ENCODE measurements around the gene ARSG. TPM values are rescaled to one million over a fixed set of nuclear protein-coding genes. Genes with fewer than 3 reads are reported as not detected.
"Not testable (repeated sequence)": the region's sequence is repeated elsewhere in the genome, so short reads cannot be mapped to it uniquely, and the experiment has no call there.

ARSG gene
- total RNA-seq, 1 donor from 2014 or later, result 1.6 TPM

DNA sequence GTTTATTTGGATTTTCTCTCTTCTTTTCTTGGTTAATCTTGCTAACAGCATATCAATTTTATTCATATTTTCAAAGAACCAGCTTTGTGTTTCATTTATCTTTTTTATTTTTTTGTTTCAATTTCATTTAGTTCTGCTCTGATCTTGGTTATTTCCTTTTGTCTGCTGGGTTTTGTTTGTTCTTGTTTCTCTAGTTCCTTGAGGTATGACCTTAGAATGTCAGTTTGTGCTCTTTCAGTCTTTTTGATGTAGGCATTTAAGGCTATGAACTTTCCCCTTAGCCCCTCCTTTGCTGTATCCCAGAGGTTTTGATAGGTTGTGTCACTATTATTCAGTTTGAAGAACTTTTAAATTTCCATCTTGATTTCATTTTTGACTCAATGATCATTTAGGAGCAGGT, 123.6 kb downstream of the ARSG start:
- H3K27me3 ChIP-seq (ENCODE audit: control insufficient read depth in 3 of 3, insufficient read depth in 3 of 3, low read length in 3 of 3); H3K36me3 ChIP-seq (ENCODE audit: control insufficient read depth in 3 of 3, insufficient read depth in 3 of 3, low read length in 3 of 3); H3K9ac ChIP-seq (ENCODE audit: low read depth in 1 of 3, low read length in 3 of 3); H3K4me3 ChIP-seq (ENCODE audit: low read length in 3 of 3); H3K27ac ChIP-seq (ENCODE audit: low read depth, low read length); H3K9me3 ChIP-seq (ENCODE audit: control insufficient read depth in 3 of 3, low read length in 3 of 3); H3K4me1 ChIP-seq (ENCODE audit: control insufficient read depth in 3 of 3, insufficient read depth in 3 of 3, low read length in 3 of 3): not testable (repeated sequence)

DNA sequence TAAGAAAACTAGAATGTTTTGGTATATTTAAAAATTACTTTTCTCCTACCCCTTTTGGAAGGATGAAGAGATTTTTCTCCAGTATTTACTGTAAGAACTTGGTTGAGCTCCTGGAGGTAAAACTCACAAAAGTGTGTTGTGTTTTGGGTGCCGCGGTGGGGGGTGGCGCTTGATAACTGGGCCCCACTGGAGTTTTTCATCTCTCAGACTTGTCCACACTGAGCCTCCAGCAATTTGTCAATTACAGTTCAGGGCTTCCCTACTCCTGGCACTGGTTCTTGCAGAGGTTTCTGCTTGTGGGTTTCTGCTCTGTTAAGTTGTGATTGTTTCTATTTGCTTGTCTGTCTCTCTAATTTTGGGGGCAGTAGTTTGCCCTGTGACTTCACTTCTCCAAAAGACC, 126.0 kb downstream of the ARSG start:
- no peaks in the 10 kb centered on the region for H3K27me3 ChIP-seq (ENCODE audit: control insufficient read depth in 3 of 3, insufficient read depth in 3 of 3, low read length in 3 of 3)
- no peaks in the 10 kb centered on the region for H3K4me1 ChIP-seq (ENCODE audit: control insufficient read depth in 3 of 3, insufficient read depth in 3 of 3, low read length in 3 of 3)
- peaks cover 19 to 26% (median 24%) of the 10 kb centered on the region in 3 donors for H3K36me3 ChIP-seq (ENCODE audit: control insufficient read depth in 3 of 3, insufficient read depth in 3 of 3, low read length in 3 of 3)
- no peaks in the 10 kb centered on the region for H3K9me3 ChIP-seq (ENCODE audit: control insufficient read depth in 3 of 3, low read length in 3 of 3)
- no peak overlapping the region for H3K4me3 ChIP-seq (ENCODE audit: low read length in 3 of 3)
- no peak overlapping the region for H3K9ac ChIP-seq (ENCODE audit: low read depth in 1 of 3, low read length in 3 of 3)
- H3K27ac ChIP-seq (ENCODE audit: low read depth, low read length), result no peak overlapping the region

DNA sequence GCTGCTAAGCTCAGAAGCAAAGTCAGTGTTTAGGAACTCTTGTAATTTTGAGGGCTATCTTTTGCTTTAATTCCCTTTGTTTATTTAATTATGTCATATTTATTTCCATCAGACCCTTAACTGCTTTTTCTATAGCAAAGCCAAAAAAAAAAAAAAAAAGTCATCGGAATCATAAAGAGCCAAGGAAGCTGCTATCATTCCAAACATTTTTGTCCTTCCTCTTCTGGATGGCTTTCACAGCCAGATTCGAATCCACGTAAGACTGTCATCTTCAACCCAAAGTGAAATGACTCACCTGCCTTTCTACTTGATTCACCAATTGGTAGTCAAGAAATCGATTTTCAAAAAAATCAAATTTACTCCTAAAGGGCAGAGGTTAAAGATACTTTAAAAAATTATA, 127.6 kb downstream of the ARSG start:
- H3K4me3 ChIP-seq (ENCODE audit: low read length in 3 of 3), result no peak overlapping the region
- no peaks in the 10 kb centered on the region for H3K27me3 ChIP-seq (ENCODE audit: control insufficient read depth in 3 of 3, insufficient read depth in 3 of 3, low read length in 3 of 3)
- H3K4me1 ChIP-seq (ENCODE audit: control insufficient read depth in 3 of 3, insufficient read depth in 3 of 3, low read length in 3 of 3), result no peaks in the 10 kb centered on the region
- peaks cover 31 to 41% (median 35%) of the 10 kb centered on the region in 3 donors for H3K36me3 ChIP-seq (ENCODE audit: control insufficient read depth in 3 of 3, insufficient read depth in 3 of 3, low read length in 3 of 3)
- H3K9me3 ChIP-seq (ENCODE audit: control insufficient read depth in 3 of 3, low read length in 3 of 3), result no peaks in the 10 kb centered on the region
- no peak overlapping the region for H3K9ac ChIP-seq (ENCODE audit: low read depth in 1 of 3, low read length in 3 of 3)
- no peak overlapping the region for H3K27ac ChIP-seq (ENCODE audit: low read depth, low read length)

DNA sequence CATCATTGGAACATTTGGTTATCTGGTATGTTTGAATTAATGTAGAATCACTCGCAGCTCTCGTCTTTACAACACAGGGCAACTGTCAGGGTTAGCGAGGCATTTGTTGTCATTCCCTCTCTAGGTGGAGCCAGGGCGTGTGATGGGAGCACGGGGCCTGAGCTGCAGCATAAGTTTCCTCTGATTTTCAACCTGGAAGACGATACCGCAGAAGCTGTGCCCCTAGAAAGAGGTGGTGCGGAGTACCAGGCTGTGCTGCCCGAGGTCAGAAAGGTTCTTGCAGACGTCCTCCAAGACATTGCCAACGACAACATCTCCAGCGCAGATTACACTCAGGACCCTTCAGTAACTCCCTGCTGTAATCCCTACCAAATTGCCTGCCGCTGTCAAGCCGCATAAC, 128.8 kb downstream of the ARSG start:
- H3K27me3 ChIP-seq (ENCODE audit: control insufficient read depth in 3 of 3, insufficient read depth in 3 of 3, low read length in 3 of 3), result no peaks in the 10 kb centered on the region
- no peak overlapping the region for H3K4me3 ChIP-seq (ENCODE audit: low read length in 3 of 3)
- no peak overlapping the region for H3K9ac ChIP-seq (ENCODE audit: low read depth in 1 of 3, low read length in 3 of 3)
- H3K4me1 ChIP-seq (ENCODE audit: control insufficient read depth in 3 of 3, insufficient read depth in 3 of 3, low read length in 3 of 3), result no peaks in the 10 kb centered on the region
- H3K27ac ChIP-seq (ENCODE audit: low read depth, low read length), result no peak overlapping the region
- peaks cover 40 to 49% (median 45%) of the 10 kb centered on the region in 3 donors for H3K36me3 ChIP-seq (ENCODE audit: control insufficient read depth in 3 of 3, insufficient read depth in 3 of 3, low read length in 3 of 3)
- H3K9me3 ChIP-seq (ENCODE audit: control insufficient read depth in 3 of 3, low read length in 3 of 3), result no peaks in the 10 kb centered on the region

DNA sequence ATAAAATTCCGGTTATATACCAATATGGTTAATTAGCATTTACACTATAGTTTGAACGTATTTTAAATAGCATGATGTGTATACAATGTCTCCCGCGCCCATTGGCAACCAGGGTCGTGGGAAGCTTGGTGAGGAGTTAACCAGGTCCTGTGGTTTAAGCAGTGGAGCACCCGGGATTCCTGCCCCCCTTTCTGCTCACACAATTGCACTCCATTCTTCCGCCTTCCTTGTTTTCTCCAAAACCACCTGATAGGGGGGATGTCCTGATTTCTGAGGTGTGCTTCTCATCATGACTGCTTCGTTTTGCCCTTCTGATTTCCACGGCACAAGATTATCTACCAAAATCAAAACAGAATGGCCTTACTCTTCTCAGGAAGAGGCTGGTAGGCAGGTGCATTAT, 130.2 kb downstream of the ARSG start:
- peaks cover 51 to 63% (median 56%) of the 10 kb centered on the region in 3 donors for H3K36me3 ChIP-seq (ENCODE audit: control insufficient read depth in 3 of 3, insufficient read depth in 3 of 3, low read length in 3 of 3)
- H3K9ac ChIP-seq (ENCODE audit: low read depth in 1 of 3, low read length in 3 of 3), result no peak overlapping the region

DNA sequence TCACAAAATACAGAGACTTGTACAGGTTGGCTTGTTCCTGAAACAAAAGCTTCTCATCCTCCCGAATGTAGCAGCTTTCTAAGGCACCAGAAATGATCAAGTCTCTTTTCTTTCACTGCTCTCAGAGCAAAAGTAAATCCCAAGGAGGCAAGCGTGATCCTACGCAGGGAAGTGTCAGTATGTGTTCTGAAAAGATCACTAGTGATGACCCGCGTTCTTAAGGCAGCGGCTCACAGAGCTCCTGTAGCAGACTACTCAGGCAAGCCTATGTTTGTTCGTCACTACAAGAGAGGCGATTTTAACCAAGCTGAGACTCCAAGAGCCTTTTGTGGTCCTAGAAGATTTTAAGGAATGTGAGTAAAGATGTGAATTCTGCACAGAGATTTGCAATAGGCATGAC, 131.5 kb downstream of the ARSG start:
- Histone ChIP-seq H3K27ac (ENCODE audit: low read depth, low read length) (no peak overlapping the region), H3K4me3 (ENCODE audit: low read length in 3 of 3) (no peak overlapping the region), H3K9ac (ENCODE audit: low read depth in 1 of 3, low read length in 3 of 3) (no peak overlapping the region), H3K27me3 (ENCODE audit: control insufficient read depth in 3 of 3, insufficient read depth in 3 of 3, low read length in 3 of 3) (no peaks in the 10 kb centered on the region), H3K4me1 (ENCODE audit: control insufficient read depth in 3 of 3, insufficient read depth in 3 of 3, low read length in 3 of 3) (no peaks in the 10 kb centered on the region), H3K36me3 (ENCODE audit: control insufficient read depth in 3 of 3, insufficient read depth in 3 of 3, low read length in 3 of 3) (peaks cover 64 to 75% (median 67%) of the 10 kb centered on the region in 3 donors), H3K9me3 (ENCODE audit: control insufficient read depth in 3 of 3, low read length in 3 of 3) (no peaks in the 10 kb centered on the region)

More for the DNA sequence above, 130.2 kb downstream of the ARSG start:
- Histone ChIP-seq H3K4me3 (ENCODE audit: low read length in 3 of 3) (no peak overlapping the region), H3K9me3 (ENCODE audit: control insufficient read depth in 3 of 3, low read length in 3 of 3) (no peaks in the 10 kb centered on the region), H3K27ac (ENCODE audit: low read depth, low read length) (no peak overlapping the region), H3K27me3 (ENCODE audit: control insufficient read depth in 3 of 3, insufficient read depth in 3 of 3, low read length in 3 of 3) (no peaks in the 10 kb centered on the region), H3K4me1 (ENCODE audit: control insufficient read depth in 3 of 3, insufficient read depth in 3 of 3, low read length in 3 of 3) (no peaks in the 10 kb centered on the region)

DNA sequence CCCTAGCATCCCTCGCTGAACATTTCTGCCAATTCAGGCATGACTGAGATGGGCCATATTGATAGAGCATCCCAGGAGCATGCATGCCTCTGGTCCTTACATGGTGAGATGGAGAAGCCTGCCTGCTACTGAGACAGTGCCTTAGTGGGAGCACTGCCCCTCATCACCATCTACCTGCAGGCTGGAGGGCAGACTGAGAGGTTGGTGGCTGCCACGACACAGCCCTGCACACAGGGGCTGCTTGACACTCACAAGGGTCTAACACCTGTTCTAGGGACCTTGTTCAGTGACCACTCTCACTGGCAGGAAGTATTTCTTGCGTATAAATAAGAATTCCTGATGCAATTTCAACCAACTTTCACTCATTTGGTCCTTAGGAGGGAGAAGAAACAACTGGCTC, 132.0 kb downstream of the ARSG start:
- peaks cover 66 to 76% (median 71%) of the 10 kb centered on the region in 3 donors for H3K36me3 ChIP-seq (ENCODE audit: control insufficient read depth in 3 of 3, insufficient read depth in 3 of 3, low read length in 3 of 3)
- H3K9me3 ChIP-seq (ENCODE audit: control insufficient read depth in 3 of 3, low read length in 3 of 3), result no peaks in the 10 kb centered on the region
- no peaks in the 10 kb centered on the region for H3K27me3 ChIP-seq (ENCODE audit: control insufficient read depth in 3 of 3, insufficient read depth in 3 of 3, low read length in 3 of 3)
- no peak overlapping the region for H3K27ac ChIP-seq (ENCODE audit: low read depth, low read length)
- H3K9ac ChIP-seq (ENCODE audit: low read depth in 1 of 3, low read length in 3 of 3), result no peak overlapping the region
- H3K4me3 ChIP-seq (ENCODE audit: low read length in 3 of 3), result no peak overlapping the region
- H3K4me1 ChIP-seq (ENCODE audit: control insufficient read depth in 3 of 3, insufficient read depth in 3 of 3, low read length in 3 of 3), result no peaks in the 10 kb centered on the region

DNA sequence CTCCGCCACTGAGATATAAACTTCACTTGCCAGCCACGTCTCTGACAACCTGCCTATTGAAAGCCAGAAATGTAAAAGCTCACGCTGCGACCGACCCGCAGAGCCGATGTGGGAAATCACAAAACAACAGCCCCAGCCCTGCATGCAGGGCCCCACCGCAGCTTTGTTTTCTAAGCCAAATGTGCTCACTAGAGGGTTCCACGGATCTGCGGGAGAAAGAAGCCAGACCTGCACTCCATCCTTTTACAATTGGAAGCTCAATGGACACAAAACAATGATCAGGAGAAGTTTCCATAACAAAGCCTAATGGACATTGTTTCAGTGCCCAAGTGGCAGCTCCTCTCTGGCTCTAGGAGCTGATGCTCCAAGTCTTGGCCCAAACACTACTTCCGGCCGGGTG, 132.9 kb downstream of the ARSG start:
- Histone ChIP-seq H3K4me1 (ENCODE audit: control insufficient read depth in 3 of 3, insufficient read depth in 3 of 3, low read length in 3 of 3) (no peaks in the 10 kb centered on the region), H3K4me3 (ENCODE audit: low read length in 3 of 3) (no peak overlapping the region), H3K9ac (ENCODE audit: low read depth in 1 of 3, low read length in 3 of 3) (no peak overlapping the region), H3K27me3 (ENCODE audit: control insufficient read depth in 3 of 3, insufficient read depth in 3 of 3, low read length in 3 of 3) (no peaks in the 10 kb centered on the region), H3K27ac (ENCODE audit: low read depth, low read length) (no peak overlapping the region), H3K9me3 (ENCODE audit: control insufficient read depth in 3 of 3, low read length in 3 of 3) (no peaks in the 10 kb centered on the region), H3K36me3 (ENCODE audit: control insufficient read depth in 3 of 3, insufficient read depth in 3 of 3, low read length in 3 of 3) (peaks cover 75 to 86% (median 80%) of the 10 kb centered on the region in 3 donors)

DNA sequence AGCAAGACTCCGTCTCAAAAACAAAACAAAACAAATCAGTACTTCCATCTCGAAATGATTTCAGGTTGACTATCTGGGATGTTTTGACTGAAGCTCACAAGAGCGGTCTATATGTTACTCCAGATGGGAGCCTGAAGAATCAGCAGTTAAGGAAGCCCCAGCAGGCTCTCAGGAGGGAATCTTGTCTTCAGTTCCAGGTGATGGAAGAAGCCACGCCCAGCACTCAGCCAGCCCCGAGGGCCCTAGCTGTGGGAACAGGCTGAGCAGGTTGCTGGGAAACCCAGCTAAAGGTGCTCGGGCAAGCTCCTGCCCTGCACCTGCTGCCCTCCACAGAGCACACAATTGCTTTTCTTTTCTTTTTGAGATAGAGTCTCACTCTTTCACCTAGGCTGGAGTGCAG, 133.6 kb downstream of the ARSG start:
- Histone ChIP-seq H3K36me3 (ENCODE audit: control insufficient read depth in 3 of 3, insufficient read depth in 3 of 3, low read length in 3 of 3) (peaks cover 78 to 84% (median 78%) of the 10 kb centered on the region in 3 donors), H3K4me1 (ENCODE audit: control insufficient read depth in 3 of 3, insufficient read depth in 3 of 3, low read length in 3 of 3) (no peaks in the 10 kb centered on the region), H3K9ac (ENCODE audit: low read depth in 1 of 3, low read length in 3 of 3) (no peak overlapping the region), H3K4me3 (ENCODE audit: low read length in 3 of 3) (no peak overlapping the region), H3K9me3 (ENCODE audit: control insufficient read depth in 3 of 3, low read length in 3 of 3) (no peaks in the 10 kb centered on the region), H3K27me3 (ENCODE audit: control insufficient read depth in 3 of 3, insufficient read depth in 3 of 3, low read length in 3 of 3) (no peaks in the 10 kb centered on the region), H3K27ac (ENCODE audit: low read depth, low read length) (no peak overlapping the region)

DNA sequence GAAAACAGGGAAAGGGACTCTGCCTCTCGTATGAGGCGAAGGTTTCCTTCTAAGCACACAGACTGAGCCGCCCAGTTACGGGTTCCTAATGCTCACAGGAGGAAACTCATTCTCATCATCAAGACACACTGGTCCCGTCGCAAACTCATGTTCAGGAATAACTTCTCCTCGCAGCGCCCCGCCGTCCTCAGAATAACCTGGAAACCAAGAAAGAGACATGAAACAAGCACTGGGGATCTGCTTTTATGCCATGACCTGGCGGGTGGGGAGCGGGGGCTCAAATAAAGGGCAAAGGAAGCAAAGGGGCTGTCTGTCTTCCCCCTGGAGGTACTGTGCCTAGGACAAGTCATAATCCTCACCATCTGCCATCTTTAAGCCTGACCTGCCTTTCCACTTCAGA, 134.7 kb downstream of the ARSG start:
- H3K9me3 ChIP-seq (ENCODE audit: control insufficient read depth in 3 of 3, low read length in 3 of 3), result no peaks in the 10 kb centered on the region
- H3K9ac ChIP-seq (ENCODE audit: low read depth in 1 of 3, low read length in 3 of 3), result no peak overlapping the region
- H3K36me3 ChIP-seq (ENCODE audit: control insufficient read depth in 3 of 3, insufficient read depth in 3 of 3, low read length in 3 of 3), result peaks cover 78 to 84% (median 81%) of the 10 kb centered on the region in 3 donors
- no peak overlapping the region for H3K4me3 ChIP-seq (ENCODE audit: low read length in 3 of 3)
- no peak overlapping the region for H3K27ac ChIP-seq (ENCODE audit: low read depth, low read length)
- no peaks in the 10 kb centered on the region for H3K4me1 ChIP-seq (ENCODE audit: control insufficient read depth in 3 of 3, insufficient read depth in 3 of 3, low read length in 3 of 3)
- no peaks in the 10 kb centered on the region for H3K27me3 ChIP-seq (ENCODE audit: control insufficient read depth in 3 of 3, insufficient read depth in 3 of 3, low read length in 3 of 3)

DNA sequence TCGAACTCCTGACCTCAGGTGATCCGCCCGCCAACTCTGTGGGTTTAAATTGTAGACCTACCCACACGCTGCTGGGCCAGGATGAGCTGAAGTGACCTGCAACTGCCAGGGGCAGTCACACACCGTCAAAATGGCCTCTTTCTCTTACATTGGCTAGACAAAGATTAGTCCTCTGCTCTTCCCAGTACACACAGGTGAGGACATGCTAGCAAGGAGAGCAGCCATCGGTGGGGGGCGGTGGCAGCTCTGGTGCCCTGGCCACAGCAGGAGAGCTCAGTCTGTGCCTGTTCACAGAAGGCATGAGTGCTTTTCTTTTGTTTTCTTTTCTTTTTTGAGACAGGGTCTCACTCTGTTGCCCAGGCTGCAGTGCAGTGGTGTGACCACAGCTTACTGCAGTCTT, 136.3 kb downstream of the ARSG start:
- peaks cover 84 to 88% (median 88%) of the 10 kb centered on the region in 3 donors for H3K36me3 ChIP-seq (ENCODE audit: control insufficient read depth in 3 of 3, insufficient read depth in 3 of 3, low read length in 3 of 3)
- no peaks in the 10 kb centered on the region for H3K9me3 ChIP-seq (ENCODE audit: control insufficient read depth in 3 of 3, low read length in 3 of 3)
- no peak overlapping the region for H3K4me3 ChIP-seq (ENCODE audit: low read length in 3 of 3)
- no peak overlapping the region for H3K27ac ChIP-seq (ENCODE audit: low read depth, low read length)
- no peak overlapping the region for H3K9ac ChIP-seq (ENCODE audit: low read depth in 1 of 3, low read length in 3 of 3)
- peaks cover 0 to 11% (median 4%) of the 10 kb centered on the region in 3 donors for H3K4me1 ChIP-seq (ENCODE audit: control insufficient read depth in 3 of 3, insufficient read depth in 3 of 3, low read length in 3 of 3)
- H3K27me3 ChIP-seq (ENCODE audit: control insufficient read depth in 3 of 3, insufficient read depth in 3 of 3, low read length in 3 of 3), result no peaks in the 10 kb centered on the region

Data from skeletal muscle tissue (tissue), 4 donors.